Measurements from ENCODE around the gene SBK2. TPM values are rescaled to one million over a fixed set of nuclear protein-coding genes. Genes with fewer than 3 reads are reported as not detected.
"Not testable (repeated sequence)": the region's sequence is repeated elsewhere in the genome, so short reads cannot be mapped to it uniquely, and the experiment has no call there.

Gene SBK2
- total RNA-seq (2014; rRNA removed; shearing (Covaris generic)), result 0.38 TPM in 1 of 2 replicates, not detected in the other

- DNase-seq (ENCODE audit: low spot score), result no peak
Measured at GRCh38 chr19:55536951-55537740, at the start of gene SBK2. SBK2 (minus strand) TSS chr19:55537133; CDS start chr19:55536294, 839 bp downstream.

GRCh38 chr19:55585658-55586339, 48.9 kb upstream of the SBK2 start:
- peak; percentile 64 for DNase-seq (ENCODE audit: low spot score)

- DNase-seq (ENCODE audit: low spot score), result no peak
Measured at GRCh38 chr19:55584871-55585270, 47.9 kb upstream of the SBK2 start.

GRCh38 chr19:55583897-55584296, 47.0 kb upstream of the SBK2 start:
- DNase-seq (ENCODE audit: low spot score), result not testable (repeated sequence)

GRCh38 chr19:55582284-55582683, 45.4 kb upstream of the SBK2 start:
- not testable (repeated sequence) for DNase-seq (ENCODE audit: low spot score)

- DNase-seq (ENCODE audit: low spot score), result no peak
Measured at GRCh38 chr19:55581823-55582223, 44.9 kb upstream of the SBK2 start.

- no peak for DNase-seq (ENCODE audit: low spot score)
Measured at GRCh38 chr19:55581145-55581822, 44.4 kb upstream of the SBK2 start.

GRCh38 chr19:55580628-55581144, 43.8 kb upstream of the SBK2 start, which contains the start of gene ZNF579:
ZNF579 (minus strand) TSS chr19:55580848; CDS start chr19:55579639, 1,209 bp downstream.
- DNase-seq (ENCODE audit: low spot score), result peak; percentile 88

- no peak for DNase-seq (ENCODE audit: low spot score)
Measured at GRCh38 chr19:55579766-55580621, 43.1 kb upstream of the SBK2 start.

GRCh38 chr19:55578761-55579747, 42.1 kb upstream of the SBK2 start:
- DNase-seq (ENCODE audit: low spot score), result no peak

GRCh38 chr19:55578031-55578760, 41.3 kb upstream of the SBK2 start:
- DNase-seq (ENCODE audit: low spot score), result no peak

GRCh38 chr19:55576746-55577145, 39.8 kb upstream of the SBK2 start:
- no peak for DNase-seq (ENCODE audit: low spot score)

- DNase-seq (ENCODE audit: low spot score), result not testable (repeated sequence)
Measured at GRCh38 chr19:55573929-55574328, 37.0 kb upstream of the SBK2 start.

GRCh38 chr19:55569477-55569876, 32.5 kb upstream of the SBK2 start:
- not testable (repeated sequence) for DNase-seq (ENCODE audit: low spot score)

GRCh38 chr19:55567708-55568328, 30.9 kb upstream of the SBK2 start:
- DNase-seq (ENCODE audit: low spot score), result no peak

- DNase-seq (ENCODE audit: low spot score), result no peak
Measured at GRCh38 chr19:55566823-55567222, 29.9 kb upstream of the SBK2 start.

GRCh38 chr19:55563261-55563690, 26.3 kb upstream of the SBK2 start:
- DNase-seq (ENCODE audit: low spot score), result peak; percentile 56

GRCh38 chr19:55559684-55560083, 22.8 kb upstream of the SBK2 start:
- no peak for DNase-seq (ENCODE audit: low spot score)

GRCh38 chr19:55554741-55555152, 17.8 kb upstream of the SBK2 start:
- no peak for DNase-seq (ENCODE audit: low spot score)
